HEK293T (cell line): Measurements from ENCODE around the gene XPNPEP2.

Source experiments
- ARNT ChIP-seq: fragments of 450-650 bp; IDR thresholded peaks from 2 replicates; pipeline ENCODE4 v1.6.1; 2017; ENCODE audit warnings: mild to moderate bottlenecking
- BHLHE40 ChIP-seq: fragments of 450-650 bp; IDR thresholded peaks from 2 replicates; pipeline ENCODE4 v1.6.1; 2016; ENCODE audit warnings: mild to moderate bottlenecking, moderate library complexity, borderline replicate concordance
- ELF4 ChIP-seq: fragments of 450-650 bp; IDR thresholded peaks from 2 replicates; pipeline ENCODE4 v1.6.1; 2017; ENCODE audit warnings: antibody characterized with exemption
- FOXA1 ChIP-seq: fragments of 450-650 bp; IDR thresholded peaks from 2 replicates; pipeline ENCODE4 v1.6.1; 2016; ENCODE audit warnings: mild to moderate bottlenecking
- FOXM1 ChIP-seq: fragments of 450-650 bp; IDR thresholded peaks from 2 replicates; pipeline ENCODE4 v1.6.1; 2017; ENCODE audit warnings: mild to moderate bottlenecking, borderline replicate concordance
- L3MBTL2 ChIP-seq: fragments of 450-650 bp; conservative IDR thresholded peaks from 2 replicates; pipeline ENCODE4 v1.6.1; 2016; ENCODE audit warnings: mild to moderate bottlenecking
- NFRKB ChIP-seq: fragments of 450-650 bp; IDR thresholded peaks from 2 replicates; pipeline ENCODE4 v1.6.1; 2016; ENCODE audit warnings: mild to moderate bottlenecking, moderate library complexity
- SP1 ChIP-seq: fragments of 450-650 bp; IDR thresholded peaks from 2 replicates; pipeline ENCODE4 v1.6.1; 2017
- SUZ12 ChIP-seq: fragments of 450-650 bp; IDR thresholded peaks from 2 replicates; pipeline ENCODE4 v1.6.1; 2016; ENCODE audit warnings: mild to moderate bottlenecking
- TARDBP ChIP-seq: fragments of 450-650 bp; IDR thresholded peaks from 2 replicates; pipeline ENCODE4 v1.6.1; 2016
- ZNF384 ChIP-seq: fragments of 450-650 bp; IDR thresholded peaks from 2 replicates; pipeline ENCODE4 v1.6.1; 2016
- TF ChIP-seq, protein P1 (sequence below): fragments of 450-650 bp; IDR thresholded peaks from 2 replicates; pipeline ENCODE4 v1.6.1; 2016

DNA sequence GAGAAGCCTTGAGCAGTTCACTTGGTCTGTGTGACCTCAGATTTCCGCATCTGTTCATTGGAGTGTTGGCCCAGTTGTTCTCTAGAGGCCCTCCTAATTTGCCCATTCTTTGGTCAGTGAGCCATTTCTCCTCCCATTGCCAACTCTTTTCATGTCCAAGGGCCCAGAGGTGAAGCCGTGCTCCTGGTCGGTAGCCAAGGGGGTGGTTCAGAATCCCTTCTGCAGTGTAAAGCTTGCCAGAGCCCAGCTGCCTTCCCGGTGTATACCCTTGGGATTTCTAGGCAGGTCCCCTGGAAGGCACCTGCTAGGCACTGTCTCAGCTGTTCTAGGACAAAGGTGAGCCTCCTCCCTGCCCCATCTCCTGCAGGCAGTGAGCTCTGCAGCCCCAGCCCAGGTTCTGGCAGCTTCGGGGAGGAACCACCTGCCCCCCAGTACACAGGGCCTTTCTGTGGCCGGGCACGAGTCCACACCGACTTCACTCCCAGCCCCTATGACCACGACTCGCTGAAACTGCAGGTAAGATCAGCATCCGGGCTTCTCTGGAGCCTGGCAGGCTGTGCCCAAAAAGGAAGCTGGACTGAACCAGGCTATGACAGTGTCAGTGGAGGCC, 53.3 kb downstream of the XPNPEP2 start:
- TF ChIP-seq BHLHE40 (no peak), L3MBTL2 (no peak), SP1 (no peak), ELF4 (no peak), FOXM1 (no peak), TARDBP (no peak), FOXA1 (no peak), NFRKB (no peak), ZNF384 (no peak), SUZ12 (no peak), ARNT (no peak)
- TF ChIP-seq, protein P1, sequence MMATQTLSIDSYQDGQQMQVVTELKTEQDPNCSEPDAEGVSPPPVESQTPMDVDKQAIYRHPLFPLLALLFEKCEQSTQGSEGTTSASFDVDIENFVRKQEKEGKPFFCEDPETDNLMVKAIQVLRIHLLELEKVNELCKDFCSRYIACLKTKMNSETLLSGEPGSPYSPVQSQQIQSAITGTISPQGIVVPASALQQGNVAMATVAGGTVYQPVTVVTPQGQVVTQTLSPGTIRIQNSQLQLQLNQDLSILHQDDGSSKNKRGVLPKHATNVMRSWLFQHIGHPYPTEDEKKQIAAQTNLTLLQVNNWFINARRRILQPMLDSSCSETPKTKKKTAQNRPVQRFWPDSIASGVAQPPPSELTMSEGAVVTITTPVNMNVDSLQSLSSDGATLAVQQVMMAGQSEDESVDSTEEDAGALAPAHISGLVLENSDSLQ: no peak
